A673 (cell line): ENCODE measurements around the gene SARS1. TPM values are rescaled to one million over a fixed set of nuclear protein-coding genes. Genes with fewer than 3 reads are reported as not detected.

ENCODE experiments used
- BruUV-seq: library from RNA; stranded (reverse); fragments of 400-500 nt; replicated peaks from 2 replicates; lab custom pipeline; 2021; lab: Mats Ljungman, UMichigan
- CTCF ChIA-PET: fragments of 300-600 bp; sonication (Branson Sonifier 250); formaldehyde crosslinking; loops from one replicate; lab custom pipeline; 2022; ENCODE audit warnings: antibody characterized with exemption; lab: Charles Lee
- POLR2A ChIA-PET: fragments of 300-600 bp; sonication (Branson Sonifier 250); formaldehyde crosslinking; loops from one replicate; lab custom pipeline; 2022; ENCODE audit warnings: antibody characterized with exemption; ENCODE audit not compliant: low non-redundant PET; lab: Charles Lee
- DNase-seq: peaks from one replicate; pipeline ENCODE4 v3.0.0-alpha.2; 2015; ENCODE audit warnings: low spot score
- H3K27ac ChIP-seq: fragments of 200-600 bp; sonication (generic); 2 replicates; pipeline ENCODE4 v1.5.1; 2016; ENCODE audit warnings: mixed run types, low read depth, mild to moderate bottlenecking, mixed read lengths, antibody characterized with exemption, low read length; ENCODE audit not compliant: poor library complexity, severe bottlenecking
- H3K27me3 ChIP-seq: fragments of 200-600 bp; sonication (generic); replicated peaks from 2 replicates; pipeline ENCODE4 v1.6.1; 2017; ENCODE audit warnings: mixed run types, low read depth, mild to moderate bottlenecking, mixed read lengths, antibody characterized with exemption, low read length; ENCODE audit not compliant: insufficient read depth, poor library complexity
- H3K36me3 ChIP-seq: fragments of 200-600 bp; sonication (generic); 2 replicates; pipeline ENCODE4 v1.6.1; 2016; ENCODE audit warnings: mixed run types, mild to moderate bottlenecking, mixed read lengths, antibody characterized with exemption, low read length; ENCODE audit not compliant: insufficient read depth, poor library complexity, severe bottlenecking
- H3K4me1 ChIP-seq: fragments of 200-600 bp; sonication (generic); 2 replicates; pipeline ENCODE4 v1.6.1; 2017; ENCODE audit warnings: mixed run types, mild to moderate bottlenecking, mixed read lengths, antibody characterized with exemption, low read length; ENCODE audit not compliant: insufficient read depth, poor library complexity, severe bottlenecking
- H3K4me3 ChIP-seq: fragments of 200-600 bp; sonication (generic); 2 replicates; pipeline ENCODE4 v1.5.1; 2016; ENCODE audit warnings: low read depth, mixed run types, mild to moderate bottlenecking, mixed read lengths, low read length; ENCODE audit not compliant: poor library complexity, severe bottlenecking
- H3K9me3 ChIP-seq: fragments of 200-600 bp; sonication (generic); 2 replicates; pipeline ENCODE4 v1.6.1; 2016; ENCODE audit warnings: mixed run types, low read depth, mild to moderate bottlenecking, mixed read lengths, antibody characterized with exemption, low read length; ENCODE audit not compliant: poor library complexity, severe bottlenecking
- EZH2 ChIP-seq: fragments of 200-600 bp; sonication (generic); IDR thresholded peaks from 2 replicates; pipeline ENCODE4 v1.6.1; 2017; ENCODE audit warnings: borderline replicate concordance, low read depth, mild to moderate bottlenecking, mixed read lengths, antibody characterized with exemption, low read length; ENCODE audit not compliant: poor library complexity, severe bottlenecking
- intact Hi-C: fragments of 100-400 bp; cut with micrococcal nuclease; formaldehyde crosslinking; loops from one replicate; pipeline ENCODE4 v1.10.0; 2022; ENCODE audit not compliant: unreplicated experiment
- total RNA-seq: library from RNA; stranded (reverse); gene quantifications from 2 replicates; pipeline ENCODE4 v1.2.3, GENCODE V29; 2021
- TF ChIP-seq, protein P1 (sequence below): fragments of 300-800, 200-600 bp; sonication (generic); conservative IDR thresholded peaks from 2 replicates; pipeline ENCODE4 v1.5.1; 2017; ENCODE audit warnings: low read depth, mild to moderate bottlenecking, antibody characterized with exemption, low read length, moderate library complexity, mixed read lengths

SARS1 gene
- total RNA-seq, 1 experiment from 2014 or later, result 259 TPM

- CTCF ChIA-PET, result no interaction called here
- intact Hi-C loops, result no loop called here
Measured at GRCh38 chr1:109208836-109209463, 4.8 kb upstream of the SARS1 start.

GRCh38 chr1:109210058-109210457 lies 3.7 kb upstream of the SARS1 start:
- Histone ChIP-seq H3K36me3 (peaks cover under 1% of the 10 kb centered on the region), H3K27me3 (no peaks in the 10 kb centered on the region), H3K4me1 (peaks cover 17% of the 10 kb centered on the region), H3K4me3 (no peak overlapping the region), H3K27ac (no peak overlapping the region), H3K9me3 (no peaks in the 10 kb centered on the region)
- no peak for DNase-seq
- TF ChIP-seq, protein P1, sequence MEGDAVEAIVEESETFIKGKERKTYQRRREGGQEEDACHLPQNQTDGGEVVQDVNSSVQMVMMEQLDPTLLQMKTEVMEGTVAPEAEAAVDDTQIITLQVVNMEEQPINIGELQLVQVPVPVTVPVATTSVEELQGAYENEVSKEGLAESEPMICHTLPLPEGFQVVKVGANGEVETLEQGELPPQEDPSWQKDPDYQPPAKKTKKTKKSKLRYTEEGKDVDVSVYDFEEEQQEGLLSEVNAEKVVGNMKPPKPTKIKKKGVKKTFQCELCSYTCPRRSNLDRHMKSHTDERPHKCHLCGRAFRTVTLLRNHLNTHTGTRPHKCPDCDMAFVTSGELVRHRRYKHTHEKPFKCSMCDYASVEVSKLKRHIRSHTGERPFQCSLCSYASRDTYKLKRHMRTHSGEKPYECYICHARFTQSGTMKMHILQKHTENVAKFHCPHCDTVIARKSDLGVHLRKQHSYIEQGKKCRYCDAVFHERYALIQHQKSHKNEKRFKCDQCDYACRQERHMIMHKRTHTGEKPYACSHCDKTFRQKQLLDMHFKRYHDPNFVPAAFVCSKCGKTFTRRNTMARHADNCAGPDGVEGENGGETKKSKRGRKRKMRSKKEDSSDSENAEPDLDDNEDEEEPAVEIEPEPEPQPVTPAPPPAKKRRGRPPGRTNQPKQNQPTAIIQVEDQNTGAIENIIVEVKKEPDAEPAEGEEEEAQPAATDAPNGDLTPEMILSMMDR, result no peak
- TF ChIP-seq EZH2, result no peak
- intact Hi-C loops, result no loop called here
- no TSS peak for BruUV-seq
- ChIA-PET CTCF (no interaction called here), POLR2A (no interaction called here)

More at GRCh38 chr1:109208836-109209463, 4.8 kb upstream of the SARS1 start:
- DNase-seq, result no peak
- Histone ChIP-seq H3K4me1 (peaks cover 17% of the 10 kb centered on the region), H3K36me3 (no peaks in the 10 kb centered on the region), H3K9me3 (no peaks in the 10 kb centered on the region), H3K27ac (no peak overlapping the region), H3K4me3 (peak overlapping the region; percentile 19), H3K27me3 (no peaks in the 10 kb centered on the region)
- BruUV-seq, result no TSS peak
- POLR2A ChIA-PET, result no interaction called here
- no peak for TF ChIP-seq EZH2
- TF ChIP-seq, protein P1, result no peak

DNA sequence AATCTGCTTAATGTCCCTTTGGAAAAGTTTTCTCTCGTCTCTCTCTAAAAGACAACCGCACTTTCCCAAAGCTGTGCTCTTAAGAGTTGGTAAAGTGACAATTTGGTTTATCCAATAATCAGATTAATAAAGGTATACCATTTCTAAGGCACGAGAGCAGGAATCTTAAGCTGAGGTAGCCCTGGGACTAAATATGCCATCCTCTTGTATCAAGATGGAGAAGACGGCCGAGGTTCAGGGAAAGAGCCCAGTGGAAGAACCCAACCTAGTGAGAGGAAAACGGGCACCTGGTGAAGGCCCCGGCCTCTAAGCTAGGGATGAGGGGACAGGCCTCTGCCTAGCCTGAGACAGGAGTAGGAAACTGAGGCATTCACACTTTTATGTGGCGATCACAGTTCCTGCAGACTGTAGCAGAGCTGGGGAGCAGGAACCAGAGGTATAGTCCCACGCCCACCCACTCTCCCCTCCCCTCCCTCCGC lies 334 bp upstream of the SARS1 start:
- no peak for TF ChIP-seq EZH2
- TF ChIP-seq, protein P1, result no peak
- H3K9me3 ChIP-seq, result no peaks in the 10 kb centered on the region
- no peaks in the 10 kb centered on the region for H3K27me3 ChIP-seq
- peak overlapping the region; percentile 62 for H3K4me3 ChIP-seq
- CTCF ChIA-PET, result interaction anchor here (0.7 to 1.9 kb wide), 2 partner anchors 12 to 101 kb away, joined by 3 to 11 read pairs; a partner anchor contains a TSS
- intact Hi-C loops, result no loop called here
- H3K36me3 ChIP-seq, result peaks cover 27% of the 10 kb centered on the region
- POLR2A ChIA-PET, result no interaction called here
- peaks cover 28% of the 10 kb centered on the region for H3K4me1 ChIP-seq
- BruUV-seq, result no TSS peak
- no peak for DNase-seq
- H3K27ac ChIP-seq, result peak overlapping the region; percentile 91
